OCI-LY3 (cell line): Measurements from ENCODE around the gene FBLIM1.
A peak's percentile ranks its signal among the peaks of the same experiment; 100 is the strongest.

ENCODE experiments used
- H2AFZ ChIP-seq: fragments of 200-600, 300-600 bp; shearing (Covaris generic); 2 replicates; pipeline ENCODE4 v1.6.0; 2014; ENCODE audit warnings: antibody characterized with exemption, low read depth, low read length
- H3K27ac ChIP-seq: fragments of 200-600, 300-600 bp; sonication (generic); 2 replicates; pipeline ENCODE4 v1.5.1; 2014; ENCODE audit warnings: mild to moderate bottlenecking, low read length, moderate library complexity, mixed read lengths
- H3K27me3 ChIP-seq: fragments of 200-600, 300-600 bp; sonication (generic); 2 replicates; pipeline ENCODE4 v1.6.1; 2014; ENCODE audit warnings: low read depth, low read length, mixed read lengths
- H3K36me3 ChIP-seq: fragments of 200-600, 300-600 bp; sonication (generic); replicated peaks from 2 replicates; pipeline ENCODE3; 2014; ENCODE audit warnings: low read depth, low read length, mixed read lengths
- H3K4me1 ChIP-seq: fragments of 300-600, 200-600 bp; sonication (generic); 2 replicates; pipeline ENCODE4 v1.6.1; 2014; ENCODE audit warnings: low read length, mixed read lengths
- H3K4me2 ChIP-seq: fragments of 200-600, 300-600 bp; sonication (generic); 2 replicates; pipeline ENCODE4 v1.6.1; 2014; ENCODE audit warnings: low read length, mixed read lengths
- H3K4me3 ChIP-seq: fragments of 300-600, 200-600 bp; sonication (generic); 2 replicates; pipeline ENCODE4 v1.5.1; 2014; ENCODE audit warnings: antibody characterized with exemption, mild to moderate bottlenecking, low read length, moderate library complexity
- H3K79me2 ChIP-seq: fragments of 300-600, 200-600 bp; shearing (Covaris generic); 2 replicates; pipeline ENCODE4 v1.6.1; 2014; ENCODE audit warnings: mild to moderate bottlenecking, low read length, mixed read lengths
- H3K9ac ChIP-seq: fragments of 300-600, 200-600 bp; shearing (Covaris generic); 2 replicates; pipeline ENCODE4 v1.6.0; 2014; ENCODE audit warnings: mild to moderate bottlenecking, low read length, moderate library complexity
- H3K9me3 ChIP-seq: fragments of 200-600, 300-600 bp; shearing (Covaris generic); 2 replicates; pipeline ENCODE4 v1.6.1; 2014; ENCODE audit warnings: low read length, mixed read lengths; ENCODE audit not compliant: insufficient read depth
- H4K20me1 ChIP-seq: fragments of 200-600, 300-600 bp; sonication (generic); 2 replicates; pipeline ENCODE4 v1.6.1; 2016; ENCODE audit warnings: low read length, mixed read lengths; ENCODE audit not compliant: insufficient read depth
- CTCF ChIP-seq: fragments of 200-600, 300-600 bp; sonication (generic); IDR thresholded peaks from 2 replicates; pipeline ENCODE4 v1.5.1; 2014; ENCODE audit warnings: antibody characterized with exemption, low read length, low read depth
- EZH2phosphoT487 ChIP-seq: fragments of 200-600 bp; shearing (Covaris generic); IDR thresholded peaks from 2 replicates; pipeline ENCODE4 v1.6.1; 2018; ENCODE audit warnings: antibody characterized with exemption, mixed run types, low read depth

FBLIM1 gene

GRCh38 chr1:15835205-15835740, 76.7 kb downstream of the FBLIM1 start:
- H3K9me3 ChIP-seq: no peaks in the 10 kb centered on the region
- no peak overlapping the region for H2AFZ ChIP-seq
- H3K36me3 ChIP-seq: peaks cover 3% of the 10 kb centered on the region
- H3K4me2 ChIP-seq: peak overlapping the region; percentile 83
- peak overlapping the region; percentile 91 for H3K4me3 ChIP-seq
- peak overlapping the region; percentile 98 for H3K27ac ChIP-seq
- 0 out of 2 replicates have a peak, but pooled peaks cover 5% of the 10 kb centered on the region for H3K4me1 ChIP-seq
- peak overlapping the region; percentile 99 for H3K9ac ChIP-seq
- peaks cover 11% of the 10 kb centered on the region for H3K79me2 ChIP-seq
- H4K20me1 ChIP-seq: no peaks in the 10 kb centered on the region
- TF ChIP-seq CTCF: no peak
- TF ChIP-seq EZH2phosphoT487: no peak
- no peaks in the 10 kb centered on the region for H3K27me3 ChIP-seq

DNA sequence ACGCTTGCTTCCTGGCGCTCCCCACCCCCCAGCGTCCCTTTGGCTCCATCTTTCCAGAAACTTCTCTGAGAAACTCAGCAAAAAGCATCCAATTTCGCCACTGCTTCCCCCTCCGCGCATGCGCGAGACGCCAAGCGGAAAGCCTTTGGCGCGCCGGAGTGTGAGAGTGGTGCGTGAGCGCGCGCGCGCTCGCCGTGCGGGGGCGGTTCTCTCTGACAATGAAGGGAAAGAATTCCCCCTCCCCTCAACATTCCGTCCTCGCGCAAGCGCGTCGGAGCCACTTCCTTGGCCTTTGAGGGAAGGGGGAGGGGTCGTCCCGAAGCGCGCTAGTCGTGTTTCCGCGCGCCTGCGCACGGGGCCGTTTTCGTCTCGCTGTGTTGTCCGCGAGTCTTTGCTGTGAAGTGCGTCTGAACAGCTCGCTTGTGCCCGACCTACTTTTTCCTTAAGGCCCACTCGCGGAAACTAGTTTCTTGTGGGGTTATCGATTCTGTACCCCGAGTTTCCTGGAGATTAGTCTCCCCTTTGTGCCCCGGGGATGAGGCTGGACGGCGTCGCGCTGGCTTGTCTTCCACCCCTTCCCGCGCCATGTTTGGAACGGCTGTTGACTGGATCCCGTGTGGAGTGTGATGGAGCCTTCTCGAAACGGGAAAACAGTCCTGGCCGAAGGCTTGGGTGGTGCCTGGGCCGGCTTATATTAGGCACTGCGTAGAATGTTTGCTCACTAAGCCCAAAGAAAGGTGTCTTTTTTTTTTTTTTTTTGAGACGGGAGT, 77.3 kb downstream of the FBLIM1 start:
- no peak for TF ChIP-seq EZH2phosphoT487
- TF ChIP-seq CTCF: no peak
- Histone ChIP-seq H3K79me2 (peaks cover 11% of the 10 kb centered on the region), H2AFZ (peak overlapping the region; percentile 37), H3K27ac (peak overlapping the region; percentile 98), H3K36me3 (peaks cover 3% of the 10 kb centered on the region), H3K4me3 (peak overlapping the region; percentile 91), H3K9me3 (no peaks in the 10 kb centered on the region), H4K20me1 (no peaks in the 10 kb centered on the region), H3K4me1 (0 out of 2 replicates have a peak, but pooled peaks cover 5% of the 10 kb centered on the region), H3K27me3 (no peaks in the 10 kb centered on the region), H3K9ac (peak overlapping the region; percentile 99), H3K4me2 (peak overlapping the region; percentile 92)
